Adrenal gland (tissue), 12 donors: ENCODE measurements around the gene GABPB2. TPM values are rescaled to one million over a fixed set of nuclear protein-coding genes. Genes with fewer than 3 reads are reported as not detected.

Experiments
- DNase-seq, 7 donors: peaks; one replicate each; pipeline ENCODE4 v3.0.0-alpha.2; 2019 to 2020
- H3K27ac ChIP-seq, 5 donors: fragments of 200-600 bp; sonication (generic) in 4 of 5; 1 replicate in 3 of 5; 2 replicates in 2 of 5; pipeline versions ENCODE4 v1.5.1 to v1.8.0; 2016 to 2020; ENCODE audit warnings: mild to moderate bottlenecking in 1 of 5
- H3K27me3 ChIP-seq: fragments of 200-600 bp; 2 replicates; pipeline ENCODE4 v1.8.0; 2021
- H3K36me3 ChIP-seq, 2 donors: fragments of 200-600 bp; replicated peaks in 1 of 2; 1 replicate in 1 of 2; 2 replicates in 1 of 2; pipeline versions ENCODE4 v1.5.1 to v1.8.0; 2018 to 2022
- H3K4me1 ChIP-seq, 2 donors: fragments of 200-600 bp; replicated peaks in 1 of 2; 1 replicate in 1 of 2; 2 replicates in 1 of 2; pipeline versions ENCODE4 v1.5.1 to v1.8.0; 2018 to 2021
- H3K4me3 ChIP-seq, 4 donors: fragments of 200-600 bp; sonication (generic) in 3 of 4; one replicate each; pipeline ENCODE4 v1.5.1; 2016 to 2018
- H3K9me3 ChIP-seq, 3 donors: fragments of 200-600 bp; sonication (generic) in 1 of 3; replicated peaks in 1 of 3; 1 replicate in 2 of 3; 2 replicates in 1 of 3; pipeline versions ENCODE4 v1.5.1 to v1.8.0; 2016 to 2021
- POLR2A ChIP-seq, 2 donors: fragments of 450-650 bp; IDR thresholded peaks; one replicate each; pipeline ENCODE4 v1.6.1; 2017; ENCODE audit warnings: antibody characterized with exemption in 2 of 2, mild to moderate bottlenecking in 2 of 2, moderate library complexity in 1 of 2
- WGBS, 4 donors: extraction: QIAGEN DNeasy Blood & Tissue Kit in 2 of 4; methylation state at CpG; one replicate each; pipeline versions ENCODE4 v1.1.5 to v1.1.7; 2013 to 2017; 5-methylcytosine and 5-hydroxymethylcytosine counted together
- intact Hi-C, 2 donors: fragments of 100-400 bp; cut with DNase I; formaldehyde crosslinking; loops; one replicate each; pipeline versions ENCODE4 v1.14.1 to v1.15.0; 2022 to 2023
- polyA plus RNA-seq, 3 donors: library from polyadenylated mRNA; stranded (reverse); fragments of 200-250 nt in 2 of 3; fragments of 350-450 nt in 1 of 3; fragmentation: Illumina TruSeq in 1 of 3; extraction: RNeasy Lipid Tissue Mini Kit (QIAGEN cat#74804) in 1 of 3; gene quantifications; one replicate each; pipeline ENCODE4 v1.2.3, GENCODE V29; 2013 to 2014
- total RNA-seq, 9 donors: library from RNA; depleted of rRNA in 4 of 9; stranded (reverse); fragments of >200 nt in 4 of 9; fragments of 120-200 nt in 1 of 9; fragmentation: NEBNext Ultra II Directional in 1 of 9; extraction: Animal tissue kit (Norgen Biotek cat#: 25700) in 1 of 9; gene quantifications; one replicate each; pipeline versions ENCODE4 v1.1.0 to v1.2.4, GENCODE V29; 2013 to 2023
- TF ChIP-seq, protein P1 (sequence below), 6 experiments: fragments of 450-650 bp in 4 of 6; fragments of 200-600 bp in 2 of 6; sonication (generic) in 1 of 6; IDR thresholded peaks; 1 replicate in 5 of 6; 2 replicates in 1 of 6; pipeline versions ENCODE4 v1.5.1 to v1.8.0; 2016 to 2021; ENCODE audit warnings: antibody characterized with exemption in 6 of 6, mild to moderate bottlenecking in 2 of 6, moderate library complexity in 1 of 6
- donor health status: healthy with polysubstance abuse.
- donor health status: Bipolar disorder and iron deficiency.
- donor health status: DM: yes; HTN: yes; CAD: no.
- donor health status: DM: no; HTN: no; CAD: no.
- donor health status: DM: no; HTN: no; CAD: no.
- donor health status: DM: yes; HTN: yes; CAD: no.

Gene GABPB2
- total and polyA plus RNA-seq, 12 donors: 8.3 to 37.1 (median 12.0) TPM

- no peaks in the 10 kb centered on the region for H3K27me3 ChIP-seq
- intact Hi-C loops: loop anchor here in 1 of 2 donors (5.0 to 10.0 kb wide), 2 partner anchors 60 to 132 kb away; no protein-coding TSS in a partner anchor
- H3K9me3 ChIP-seq: no peaks in the 10 kb centered on the region
- WGBS, 4 donors: 69 to 77% (median 73%) methylated on average over 6 of the region's 6 CpGs
- H3K27ac ChIP-seq: peak overlapping the region in 1 of 5 donors; percentile 50
- peaks cover 0 to 49% of the 10 kb centered on the region in 2 donors for H3K36me3 ChIP-seq
- DNase-seq: peak in 1 of 7 donors; percentile 15
- no peaks in the 10 kb centered on the region for H3K4me1 ChIP-seq
- peak overlapping the region in 1 of 4 donors; percentile 30 for H3K4me3 ChIP-seq
- no peak for TF ChIP-seq POLR2A (IDR thresholded peaks at IDR 0.05)
- TF ChIP-seq, protein P1, sequence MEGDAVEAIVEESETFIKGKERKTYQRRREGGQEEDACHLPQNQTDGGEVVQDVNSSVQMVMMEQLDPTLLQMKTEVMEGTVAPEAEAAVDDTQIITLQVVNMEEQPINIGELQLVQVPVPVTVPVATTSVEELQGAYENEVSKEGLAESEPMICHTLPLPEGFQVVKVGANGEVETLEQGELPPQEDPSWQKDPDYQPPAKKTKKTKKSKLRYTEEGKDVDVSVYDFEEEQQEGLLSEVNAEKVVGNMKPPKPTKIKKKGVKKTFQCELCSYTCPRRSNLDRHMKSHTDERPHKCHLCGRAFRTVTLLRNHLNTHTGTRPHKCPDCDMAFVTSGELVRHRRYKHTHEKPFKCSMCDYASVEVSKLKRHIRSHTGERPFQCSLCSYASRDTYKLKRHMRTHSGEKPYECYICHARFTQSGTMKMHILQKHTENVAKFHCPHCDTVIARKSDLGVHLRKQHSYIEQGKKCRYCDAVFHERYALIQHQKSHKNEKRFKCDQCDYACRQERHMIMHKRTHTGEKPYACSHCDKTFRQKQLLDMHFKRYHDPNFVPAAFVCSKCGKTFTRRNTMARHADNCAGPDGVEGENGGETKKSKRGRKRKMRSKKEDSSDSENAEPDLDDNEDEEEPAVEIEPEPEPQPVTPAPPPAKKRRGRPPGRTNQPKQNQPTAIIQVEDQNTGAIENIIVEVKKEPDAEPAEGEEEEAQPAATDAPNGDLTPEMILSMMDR (IDR thresholded peaks at IDR 0.05): no peak
Observed at GRCh38 chr1:151157067-151157531, 86.5 kb downstream of the GABPB2 start.

- peak overlapping the region in 1 of 4 donors; percentile 30 for H3K4me3 ChIP-seq
Observed at GRCh38 chr1:151158326-151158725, 87.8 kb downstream of the GABPB2 start.

GRCh38 chr1:151158751-151159251 is 88.2 kb downstream of the GABPB2 start:
- no peak overlapping the region for H3K4me3 ChIP-seq
- H3K9me3 ChIP-seq: no peaks in the 10 kb centered on the region
- H3K36me3 ChIP-seq: peaks cover 0 to 49% of the 10 kb centered on the region in 2 donors
- 82 to 87% (median 85%) methylated on average over 12 to 22 of the region's 22 CpGs for WGBS, 4 donors
- intact Hi-C loops: loop anchor here in 1 of 2 donors (5.0 to 10.0 kb wide), 2 partner anchors 62 to 134 kb away; no protein-coding TSS in a partner anchor
- no peak for DNase-seq
- peak overlapping the region in 2 of 5 donors; percentile 8 to 69 for H3K27ac ChIP-seq
- TF ChIP-seq, protein P1 (IDR thresholded peaks at IDR 0.05): no peak
- no peak for TF ChIP-seq POLR2A (IDR thresholded peaks at IDR 0.05)
- H3K4me1 ChIP-seq: no peaks in the 10 kb centered on the region
- H3K27me3 ChIP-seq: no peaks in the 10 kb centered on the region

More at GRCh38 chr1:151158326-151158725, 87.8 kb downstream of the GABPB2 start:
- Histone ChIP-seq H3K4me1 (no peaks in the 10 kb centered on the region), H3K9me3 (no peaks in the 10 kb centered on the region), H3K27me3 (no peaks in the 10 kb centered on the region), H3K36me3 (peaks cover 0 to 49% of the 10 kb centered on the region in 2 donors), H3K27ac (peak overlapping the region in 1 of 5 donors; percentile 8)
- intact Hi-C loops: loop anchor here in 1 of 2 donors (5.0 to 10.0 kb wide), 2 partner anchors 61 to 134 kb away; no protein-coding TSS in a partner anchor
- TF ChIP-seq POLR2A (IDR thresholded peaks at IDR 0.05): no peak
- TF ChIP-seq, protein P1 (IDR thresholded peaks at IDR 0.05): no peak
- 63 to 80% (median 73%) methylated on average over 5 of the region's 5 CpGs for WGBS, 4 donors
- no peak for DNase-seq

DNA sequence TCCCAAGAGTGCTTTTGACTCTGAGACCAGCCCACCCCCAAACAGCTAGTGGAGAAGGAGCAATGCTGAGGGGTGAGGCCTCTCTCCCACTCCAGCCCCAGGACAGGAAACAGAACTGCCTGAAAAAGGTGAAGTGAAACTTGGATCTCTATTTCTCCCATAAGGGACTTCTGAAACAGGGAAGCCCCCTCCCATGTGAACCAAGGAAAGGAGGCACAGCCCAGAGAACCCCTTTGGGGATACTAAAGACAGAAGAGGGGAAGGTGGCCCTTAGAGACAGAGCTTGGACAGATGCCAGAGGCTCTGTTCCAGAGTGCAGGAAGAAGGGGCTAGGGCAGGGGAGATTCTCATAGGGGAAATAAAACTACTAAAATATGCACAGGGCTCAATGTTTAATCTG is 88.8 kb downstream of the GABPB2 start:
- intact Hi-C loops: loop anchor here in 1 of 2 donors (5.0 to 10.0 kb wide), 2 partner anchors 62 to 135 kb away; no protein-coding TSS in a partner anchor
- DNase-seq: no peak
- Histone ChIP-seq H3K27ac (peak overlapping the region in 1 of 5 donors; percentile 69), H3K4me3 (no peak overlapping the region), H3K4me1 (peaks cover under 1 to 5% of the 10 kb centered on the region in 2 donors), H3K27me3 (no peaks in the 10 kb centered on the region), H3K36me3 (peaks cover 0 to 49% of the 10 kb centered on the region in 2 donors), H3K9me3 (no peaks in the 10 kb centered on the region)
- TF ChIP-seq POLR2A (IDR thresholded peaks at IDR 0.05): no peak
- TF ChIP-seq, protein P1 (IDR thresholded peaks at IDR 0.05): no peak
